ENCODE results near the gene NEGR1.

NEGR1 gene

GRCh38 chr1:72037745-72038343 is 244.5 kb downstream of the NEGR1 start:
- no peak for DNase-seq (ENCODE audit: low read depth, low spot score)

DNA sequence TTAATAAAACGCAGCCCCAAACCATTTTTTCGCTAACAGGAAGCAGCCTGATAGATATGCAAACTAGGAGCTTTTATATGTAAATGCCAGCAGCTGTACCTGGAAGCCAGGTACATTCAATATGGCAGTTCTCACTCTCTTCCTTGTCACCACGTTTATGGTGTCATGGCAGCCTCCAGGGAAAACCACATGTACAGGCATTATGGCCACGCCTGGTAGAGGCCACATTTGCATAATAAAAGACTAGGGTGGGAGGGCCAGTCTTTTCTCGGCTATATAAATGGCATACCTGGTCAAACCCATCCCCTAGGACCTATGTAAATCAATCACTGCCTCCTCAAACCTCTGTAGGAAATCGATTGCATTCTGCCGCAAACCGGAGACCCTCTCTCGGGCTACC is 247.5 kb downstream of the NEGR1 start:
- peak; percentile 45 for DNase-seq (ENCODE audit: low read depth, low spot score)

- DNase-seq (ENCODE audit: low read depth, low spot score): no peak
Measured at GRCh38 chr1:72023063-72023930, 259.0 kb downstream of the NEGR1 start.

- DNase-seq (ENCODE audit: low read depth, low spot score): no peak
Measured at GRCh38 chr1:72018562-72018961, 263.8 kb downstream of the NEGR1 start.

DNA sequence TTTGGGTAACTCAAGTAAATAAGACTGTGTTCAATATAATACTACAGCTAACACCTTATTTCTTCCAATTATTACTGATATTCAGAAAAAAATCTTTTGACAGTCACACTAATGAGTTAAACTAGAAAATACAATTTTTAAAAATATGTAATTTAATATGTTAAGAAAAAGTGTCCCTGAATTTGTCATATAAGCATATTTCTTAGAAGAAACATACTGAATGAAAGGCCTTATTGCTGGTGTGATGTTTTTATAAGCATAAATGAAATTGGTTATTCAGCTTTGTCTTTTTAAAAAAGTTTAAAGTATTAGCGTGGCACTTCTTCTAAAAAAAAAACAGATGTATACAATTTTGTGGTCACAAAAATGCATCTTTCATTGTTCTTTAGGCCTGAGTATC is 267.3 kb downstream of the NEGR1 start:
- DNase-seq (ENCODE audit: low read depth, low spot score): no peak

DNA sequence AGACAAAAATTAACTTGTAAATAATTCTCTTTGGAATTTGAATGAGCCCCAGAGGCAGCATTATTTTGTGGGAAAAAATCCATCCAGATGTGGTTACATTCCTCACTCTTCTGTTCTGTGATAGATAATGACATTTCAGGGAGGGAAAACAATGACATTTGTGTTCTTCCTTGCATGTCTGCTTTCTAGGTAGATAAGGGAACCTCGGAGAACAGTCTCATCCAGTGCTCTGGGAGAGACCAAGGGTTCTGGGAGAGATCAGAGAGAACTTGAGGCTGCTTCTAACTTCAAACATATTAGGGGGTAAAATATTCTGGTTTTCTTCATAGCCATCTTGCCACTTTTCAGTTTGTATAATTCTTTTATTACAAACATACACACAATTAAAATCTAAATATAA is 269.2 kb downstream of the NEGR1 start:
- DNase-seq (ENCODE audit: low read depth, low spot score): no peak

- DNase-seq (ENCODE audit: low read depth, low spot score): no peak
Measured at GRCh38 chr1:72011721-72012120, 270.6 kb downstream of the NEGR1 start.

DNA sequence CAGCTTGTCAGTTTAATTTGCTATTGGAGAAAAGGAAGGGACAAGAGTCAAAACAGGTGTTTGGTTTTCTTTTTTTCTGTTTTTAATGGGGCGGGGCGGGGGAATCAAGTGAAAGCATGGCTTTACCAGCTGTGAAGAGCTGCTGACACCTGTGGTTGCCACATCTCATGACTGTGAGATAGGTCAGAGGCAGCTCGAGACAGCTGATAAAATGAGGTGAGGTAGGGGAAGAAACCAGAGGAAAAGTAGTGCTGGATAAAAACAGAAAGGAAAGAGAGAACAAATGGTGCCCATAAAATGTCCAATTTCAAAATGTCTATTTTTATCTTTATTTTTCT is 272.3 kb downstream of the NEGR1 start:
- DNase-seq (ENCODE audit: low read depth, low spot score): no peak

- no peak for DNase-seq (ENCODE audit: low read depth, low spot score)
Measured at GRCh38 chr1:72009173-72010093, 272.9 kb downstream of the NEGR1 start.

DNA sequence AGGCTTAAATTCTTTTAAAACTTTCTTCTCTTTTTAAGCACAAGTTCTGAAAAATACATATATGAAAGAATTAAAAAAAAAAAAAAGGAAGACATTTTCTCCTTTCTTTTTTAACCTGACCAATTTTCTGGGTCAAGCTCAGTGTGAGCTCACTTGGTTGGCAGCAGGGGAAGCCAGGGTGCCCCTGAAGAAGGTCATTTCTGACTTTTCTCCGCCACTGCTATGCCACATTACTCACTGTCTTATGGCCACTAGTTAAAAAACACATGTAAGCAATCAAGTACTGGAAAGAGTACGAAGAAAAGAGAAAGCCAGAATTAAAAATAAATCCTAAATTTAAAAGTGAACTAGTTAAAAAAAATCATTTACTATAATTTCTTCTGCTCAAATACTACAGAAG is 275.0 kb downstream of the NEGR1 start:
- no peak for DNase-seq (ENCODE audit: low read depth, low spot score)

DNA sequence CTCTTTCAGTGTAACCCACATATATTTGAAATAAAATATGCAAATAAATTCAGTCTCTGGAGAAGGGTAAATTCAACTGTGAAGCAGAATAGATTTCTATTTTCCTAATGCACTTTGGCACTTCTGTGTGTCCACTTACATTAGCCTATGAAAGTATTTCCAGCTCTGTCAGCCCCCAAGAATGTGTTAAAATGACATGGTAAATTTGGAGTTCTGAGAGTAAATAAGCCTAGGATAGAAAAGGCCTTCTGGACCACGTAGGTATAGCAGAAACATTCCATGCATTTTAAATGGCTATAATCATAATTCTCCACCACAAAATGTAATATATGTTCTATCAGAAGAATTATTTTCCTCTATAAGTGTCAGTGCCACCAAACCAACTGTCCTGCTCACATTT is 276.2 kb downstream of the NEGR1 start:
- DNase-seq (ENCODE audit: low read depth, low spot score): no peak

DNA sequence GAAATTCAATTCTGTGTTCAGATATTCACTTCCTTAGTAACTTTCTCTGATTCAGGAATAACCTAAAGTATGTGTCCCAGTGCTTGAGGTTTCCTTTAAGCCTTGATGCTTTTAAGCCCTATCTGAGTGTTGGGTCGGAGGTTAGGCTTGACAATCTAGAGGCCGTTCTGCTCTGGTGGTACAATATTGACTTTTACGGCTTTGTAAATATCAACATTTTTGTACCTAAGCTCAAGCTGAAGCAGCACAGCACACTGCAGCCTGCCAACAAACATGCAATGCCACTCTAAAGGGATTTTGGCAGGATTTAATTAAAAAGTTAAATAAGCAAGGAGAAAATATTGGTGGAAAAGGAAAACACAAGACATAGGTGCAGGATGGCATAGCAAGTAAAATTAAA is 279.2 kb downstream of the NEGR1 start:
- no peak for DNase-seq (ENCODE audit: low read depth, low spot score)

- DNase-seq (ENCODE audit: low read depth, low spot score): peak; percentile 85
Measured at GRCh38 chr1:72000809-72001208, 281.5 kb downstream of the NEGR1 start.

DNA sequence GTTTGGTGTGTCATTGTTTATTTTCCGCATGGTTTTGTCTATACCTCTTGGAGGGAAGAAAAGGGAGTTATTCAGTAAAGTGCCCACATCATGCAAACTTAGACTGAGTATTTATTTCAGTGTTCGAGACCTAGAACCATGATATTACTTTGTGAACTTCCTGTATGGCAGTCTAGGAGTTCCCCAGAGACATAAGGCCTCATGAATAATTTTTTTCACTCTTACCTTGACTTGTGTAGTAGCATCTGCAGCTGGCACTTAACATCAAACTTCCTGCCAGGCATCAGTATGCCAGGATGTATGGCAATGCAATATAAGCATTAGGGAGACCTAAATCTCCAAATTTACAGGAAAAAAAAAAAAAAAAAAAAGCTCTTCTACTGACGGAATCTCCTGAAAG is 287.7 kb downstream of the NEGR1 start:
- no peak for DNase-seq (ENCODE audit: low read depth, low spot score)

- no peak for DNase-seq (ENCODE audit: low read depth, low spot score)
Measured at GRCh38 chr1:71987181-71987580, 295.2 kb downstream of the NEGR1 start.

GRCh38 chr1:71986160-71986559 is 296.2 kb downstream of the NEGR1 start:
- DNase-seq (ENCODE audit: low read depth, low spot score): no peak

DNA sequence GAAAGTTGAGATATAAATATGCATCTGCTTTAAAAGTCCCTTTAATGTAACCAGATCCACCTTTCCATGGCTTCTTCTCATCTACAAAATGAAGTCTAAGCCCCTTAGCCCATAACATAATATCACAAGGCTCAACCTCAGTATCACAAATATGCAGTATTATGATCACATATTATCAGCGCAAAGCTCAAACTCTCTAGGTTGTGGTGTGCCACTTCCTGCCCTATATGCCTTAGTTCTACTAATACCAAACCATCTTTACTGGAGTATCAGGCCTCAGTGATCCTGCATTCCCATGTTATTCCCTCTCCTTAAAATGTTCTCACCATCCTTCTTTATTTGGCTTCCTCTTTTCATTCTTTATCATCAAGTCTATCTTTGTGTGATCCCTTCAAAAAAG is 301.8 kb downstream of the NEGR1 start:
- DNase-seq (ENCODE audit: low read depth, low spot score): no peak

GRCh38 chr1:71979882-71980281 is 302.5 kb downstream of the NEGR1 start:
- no peak for DNase-seq (ENCODE audit: low read depth, low spot score)

DNA sequence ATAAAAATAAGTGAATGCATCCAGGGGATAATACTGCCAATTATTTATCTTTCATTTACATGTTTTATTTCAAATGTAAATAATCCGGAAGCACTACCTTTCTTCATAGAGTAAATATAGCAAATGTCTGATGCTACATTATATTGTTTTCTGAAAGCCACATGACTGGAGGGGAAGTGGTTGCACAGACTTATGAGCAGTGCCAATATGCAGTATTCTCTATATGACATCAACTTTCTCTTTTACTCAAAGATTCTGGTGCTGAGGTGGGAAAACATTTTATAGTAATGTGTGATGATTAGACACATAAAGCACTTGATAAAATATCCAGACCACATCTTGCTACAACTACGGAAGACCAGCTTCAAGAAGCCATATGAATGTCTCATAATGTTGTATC is 314.7 kb downstream of the NEGR1 start:
- no peak for DNase-seq (ENCODE audit: low read depth, low spot score)

DNA sequence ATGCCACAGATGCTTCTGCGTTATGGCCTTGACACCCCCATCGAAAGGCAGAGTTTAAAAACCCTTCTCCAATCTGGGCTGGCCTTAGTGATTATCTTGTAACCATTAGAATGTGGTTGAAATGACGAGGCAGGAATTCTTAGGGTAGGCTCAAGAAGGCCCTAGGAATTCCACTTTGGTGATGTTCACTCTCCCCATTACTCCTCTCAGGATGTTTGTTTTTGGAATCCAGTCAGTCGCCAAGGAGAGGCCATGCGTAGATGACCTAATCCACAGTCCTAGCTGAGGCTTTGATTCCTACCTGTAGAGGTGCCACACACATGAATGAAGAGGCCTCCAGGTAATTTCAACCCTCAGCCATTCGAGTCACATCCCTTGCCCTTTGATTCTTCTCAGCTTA is 318.2 kb downstream of the NEGR1 start:
- DNase-seq (ENCODE audit: low read depth, low spot score): peak; percentile 22

DNA sequence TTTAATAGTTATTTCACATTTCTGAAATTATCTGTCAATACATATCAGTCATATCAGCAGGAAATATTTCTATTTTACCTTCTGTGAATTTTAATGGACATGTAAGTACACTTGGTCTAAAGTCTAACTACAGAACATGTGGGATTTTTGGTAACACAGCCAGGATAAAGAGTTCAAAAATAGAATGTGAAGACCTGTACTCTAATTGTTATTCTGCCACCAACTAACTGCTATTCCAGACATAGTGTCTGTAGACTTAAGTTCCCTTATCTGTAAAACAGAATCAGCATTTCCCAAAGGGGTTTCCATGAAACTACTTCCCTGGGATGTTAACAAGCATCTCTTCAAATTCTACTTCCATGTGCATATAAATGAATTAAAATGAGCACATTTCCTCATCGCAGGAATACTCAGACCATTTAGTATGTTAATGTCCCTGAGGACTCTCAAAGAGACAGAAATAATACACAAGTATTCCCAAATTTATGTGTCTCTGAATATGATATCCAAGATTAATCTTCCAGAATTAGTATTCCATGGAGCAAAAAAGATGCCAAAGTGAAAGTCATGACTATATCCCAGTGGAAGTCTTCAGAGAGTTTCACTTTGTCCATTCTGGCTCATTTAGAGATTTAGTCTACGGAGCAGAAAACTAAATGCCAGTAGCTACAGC is 325.6 kb downstream of the NEGR1 start:
- no peak for DNase-seq (ENCODE audit: low read depth, low spot score)

DNA sequence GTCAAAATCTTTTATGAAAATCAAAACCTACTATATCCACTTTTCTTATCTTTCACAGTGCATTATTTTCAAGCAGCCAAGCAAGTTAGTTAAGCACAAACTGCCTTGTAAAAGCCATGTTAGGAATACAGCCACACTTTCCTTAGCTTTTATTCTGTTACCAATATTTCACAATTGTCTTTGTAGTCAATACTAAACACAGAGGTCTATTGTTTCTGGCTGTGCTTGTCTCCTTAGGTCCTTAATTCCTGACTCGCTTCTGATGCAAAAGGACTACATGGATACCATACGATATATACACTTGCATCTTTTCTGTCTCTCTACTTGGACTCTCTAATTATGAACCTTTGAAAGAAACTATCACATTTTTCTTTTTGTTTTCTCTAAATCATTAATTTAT is 331.8 kb downstream of the NEGR1 start:
- DNase-seq (ENCODE audit: low read depth, low spot score): no peak

Measured in ELF-1 (cell line).